ENCODE results near the gene ZNF211. TPM values are rescaled to one million over a fixed set of nuclear protein-coding genes. Genes with fewer than 3 reads are reported as not detected.

ZNF211 gene
- total RNA-seq, 2 donors from 2014 or later = 9.5 to 11.1 TPM

DNA sequence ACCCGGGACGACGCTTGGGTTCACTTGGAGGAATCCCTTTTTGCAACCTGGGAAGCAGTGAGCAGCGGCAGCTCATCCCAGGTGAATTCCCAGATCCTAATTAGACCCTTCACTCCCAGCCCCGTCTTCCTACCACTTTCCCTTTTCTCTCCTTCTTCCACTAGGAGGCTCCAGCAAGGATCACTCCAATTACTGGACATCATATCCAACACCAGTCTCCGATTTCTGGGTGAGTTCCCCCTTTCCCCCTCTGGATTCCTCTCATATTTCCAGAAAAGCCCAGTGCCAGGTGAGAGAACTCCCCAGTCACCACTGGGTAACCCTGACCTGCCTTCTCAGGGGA, 18.7 kb downstream of the ZNF211 start:
- no peak for ATAC-seq
- DNase-seq = no peak
- intact Hi-C loops (cut with DNase I) = no loop called here

DNA sequence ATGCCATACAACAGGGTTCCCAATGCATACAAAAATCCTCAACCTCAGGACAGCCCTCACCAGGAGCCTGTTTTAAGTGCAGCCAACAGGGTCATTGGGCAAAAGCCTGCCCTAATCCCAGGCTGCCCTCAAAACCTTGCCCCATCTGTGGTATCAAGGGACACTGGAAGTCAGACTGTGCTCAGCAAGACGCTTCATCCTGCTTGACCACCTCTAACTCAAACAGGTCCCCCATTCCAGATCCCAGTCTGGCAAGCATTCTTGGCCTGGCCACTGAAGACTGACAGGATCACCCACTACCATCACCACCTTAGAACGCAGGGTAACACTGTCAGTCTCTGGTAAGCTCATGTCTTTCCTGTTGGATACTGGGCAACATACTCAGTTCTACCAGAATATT, 20.7 kb downstream of the ZNF211 start:
- DNase-seq (no peak), ATAC-seq (no peak)
- intact Hi-C loops (cut with DNase I) = no loop called here

DNA sequence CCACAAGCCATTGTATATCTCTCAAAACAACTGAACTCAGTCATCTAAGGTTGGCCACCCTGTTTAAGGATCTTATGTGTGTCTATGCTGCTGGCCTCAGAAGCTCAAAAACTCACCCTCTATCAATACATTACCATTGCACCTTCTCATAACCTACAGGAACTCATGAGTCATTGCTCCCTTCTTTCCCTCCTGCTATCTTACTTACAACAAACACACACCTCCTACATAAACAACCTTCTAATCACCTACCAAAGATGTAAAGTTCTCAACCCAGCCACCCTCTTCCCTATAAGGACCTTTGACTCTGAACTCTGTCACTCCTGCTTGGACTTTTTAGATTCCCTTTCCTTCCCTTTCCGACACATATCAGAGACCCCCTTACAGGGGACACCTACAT, 22.5 kb downstream of the ZNF211 start:
- ATAC-seq (no peak), DNase-seq (no peak)
- intact Hi-C loops (cut with DNase I) = no loop called here

DNA sequence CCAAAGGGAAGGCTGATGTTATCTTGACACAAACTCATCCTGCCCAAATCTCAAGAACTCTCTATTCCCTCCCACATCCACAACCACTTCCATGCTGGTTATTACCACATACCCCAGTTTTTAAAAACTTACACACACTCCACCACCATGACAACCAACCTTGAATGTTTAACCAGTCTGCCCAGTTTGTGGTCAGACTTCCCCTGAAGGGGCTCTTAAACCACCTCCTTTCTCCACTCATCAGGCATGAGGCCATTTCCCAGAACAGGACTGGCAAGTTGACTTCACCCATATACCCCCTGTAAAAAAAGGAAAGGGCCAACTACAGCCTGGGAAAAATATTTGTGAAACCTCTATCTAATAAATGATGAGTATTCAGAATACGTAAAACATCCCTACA, 23.4 kb downstream of the ZNF211 start:
- DNase-seq (no peak), ATAC-seq (no peak)
- intact Hi-C loops (cut with DNase I) = no loop called here

DNA sequence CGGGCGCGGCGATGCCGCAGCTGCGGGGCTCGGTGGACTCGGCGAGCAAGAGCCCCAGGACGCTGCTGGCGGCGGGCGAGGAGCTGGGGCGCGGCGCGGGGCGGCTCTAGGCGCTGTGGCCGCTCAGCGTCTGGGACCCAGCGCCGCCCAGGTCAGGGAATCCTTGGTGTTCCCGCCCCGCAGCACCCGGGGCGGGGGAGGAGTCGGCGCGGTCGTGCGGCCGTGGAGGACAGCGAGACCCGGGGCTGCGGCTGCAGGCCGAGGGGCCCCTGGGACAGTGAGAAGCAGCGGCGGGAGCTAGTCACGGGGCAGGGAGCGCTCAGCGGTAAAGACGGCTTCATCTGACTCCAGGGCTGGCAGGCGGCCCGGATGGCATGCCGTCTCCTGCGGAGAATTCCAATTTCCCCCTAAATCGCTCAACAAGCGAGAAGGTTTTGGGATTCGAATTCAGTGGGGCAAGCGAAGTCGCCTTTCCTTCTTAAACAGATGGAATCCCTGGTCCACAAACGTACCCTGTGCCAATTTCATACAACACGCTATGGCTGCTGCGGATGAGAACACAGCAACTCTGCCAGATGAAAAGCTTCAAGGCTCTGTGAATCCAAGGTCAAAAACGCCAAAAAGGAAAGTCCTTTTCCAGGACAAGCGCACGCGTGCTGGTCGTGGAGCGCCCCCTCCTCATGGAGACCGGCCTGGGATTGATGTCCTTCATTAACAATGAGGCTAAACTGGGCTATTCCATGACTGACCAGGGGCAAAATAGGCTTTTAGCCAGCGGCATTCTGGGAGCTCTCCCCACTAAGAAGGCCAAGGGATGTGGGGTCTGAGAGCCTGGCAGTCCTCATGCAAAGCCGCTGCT, 31.5 kb downstream of the ZNF211 start:
- DNase-seq (peak; percentile 68), ATAC-seq (peak; percentile 91 to 98)
- intact Hi-C loops (cut with DNase I) = no loop called here

DNA sequence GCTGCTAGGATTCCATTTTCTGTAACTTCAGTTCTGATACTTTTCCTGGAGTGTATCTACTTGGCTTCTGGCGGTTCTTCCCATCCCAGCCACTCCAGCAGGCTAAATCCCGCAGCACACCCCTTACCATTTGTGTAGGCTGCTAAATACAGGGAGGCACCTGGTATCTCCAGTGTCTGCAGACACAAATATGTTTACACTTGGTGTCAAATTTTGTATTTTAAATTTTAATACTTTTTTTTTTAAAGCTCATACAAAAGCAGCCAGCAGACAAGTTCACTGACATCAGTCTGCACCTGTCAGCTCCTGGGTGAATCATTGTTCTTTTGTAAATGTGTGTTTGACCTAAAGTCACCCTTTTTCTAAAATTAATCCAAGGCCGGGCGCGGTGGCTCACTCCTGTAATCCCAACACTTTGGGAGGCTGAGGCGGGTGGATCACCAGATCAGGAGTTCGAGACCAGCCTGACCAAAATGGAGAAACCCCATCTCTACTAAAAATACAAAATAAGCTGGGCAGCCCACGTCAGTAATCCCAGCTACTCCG, 32.4 kb downstream of the ZNF211 start:
- DNase-seq (no peak), ATAC-seq (no peak)
- intact Hi-C loops (cut with DNase I) = no loop called here

DNA sequence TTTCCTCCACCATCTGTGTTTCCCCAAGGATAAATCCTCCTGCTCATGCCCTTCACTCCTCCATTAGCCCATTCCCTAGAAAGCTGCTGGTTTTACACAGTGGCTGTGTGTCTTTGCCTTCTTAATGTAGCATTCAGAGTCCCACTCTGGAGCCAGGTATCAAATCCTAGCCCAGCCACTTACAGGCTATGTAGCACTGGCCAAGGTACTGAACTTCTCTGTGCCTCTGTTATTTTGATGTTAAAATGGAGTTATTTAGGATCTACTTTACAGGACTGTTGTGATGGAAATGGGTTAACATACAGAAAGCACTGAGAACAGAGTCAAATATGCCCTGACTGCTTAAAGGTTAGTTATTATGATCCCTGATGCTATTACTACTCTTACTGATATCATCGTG, 34.3 kb downstream of the ZNF211 start:
- no peak for DNase-seq

DNA sequence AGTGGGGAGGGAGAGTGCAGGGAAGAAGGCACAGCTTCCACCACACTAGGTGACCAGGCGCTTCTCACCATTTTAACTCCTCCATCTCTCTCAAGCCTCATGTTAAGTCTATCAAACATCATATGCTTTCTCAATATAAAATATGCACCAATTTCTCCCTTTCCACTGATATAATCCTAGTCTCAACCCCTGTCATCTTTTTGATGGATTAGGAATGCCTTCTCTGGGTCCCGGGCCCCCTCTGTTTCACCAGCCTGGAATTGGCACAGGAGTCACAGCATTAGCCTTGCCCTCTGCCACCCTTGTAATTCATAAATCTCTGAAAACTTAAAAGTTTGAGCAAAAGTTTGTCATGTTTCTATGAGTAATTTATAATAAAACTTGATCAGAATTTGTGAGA, 35.7 kb downstream of the ZNF211 start, which contains the start of gene ZSCAN4:
ZSCAN4 (plus strand) TSS at position 301 of the 400 bp plus-strand sequence. CDS start 7,211 bp downstream, outside the sequence.
- intact Hi-C loops (cut with DNase I) = no loop called here
- no peak for DNase-seq

More for the DNA sequence above, 34.3 kb downstream of the ZNF211 start:
- intact Hi-C loops (cut with DNase I) = no loop called here
- ATAC-seq = no peak

DNA sequence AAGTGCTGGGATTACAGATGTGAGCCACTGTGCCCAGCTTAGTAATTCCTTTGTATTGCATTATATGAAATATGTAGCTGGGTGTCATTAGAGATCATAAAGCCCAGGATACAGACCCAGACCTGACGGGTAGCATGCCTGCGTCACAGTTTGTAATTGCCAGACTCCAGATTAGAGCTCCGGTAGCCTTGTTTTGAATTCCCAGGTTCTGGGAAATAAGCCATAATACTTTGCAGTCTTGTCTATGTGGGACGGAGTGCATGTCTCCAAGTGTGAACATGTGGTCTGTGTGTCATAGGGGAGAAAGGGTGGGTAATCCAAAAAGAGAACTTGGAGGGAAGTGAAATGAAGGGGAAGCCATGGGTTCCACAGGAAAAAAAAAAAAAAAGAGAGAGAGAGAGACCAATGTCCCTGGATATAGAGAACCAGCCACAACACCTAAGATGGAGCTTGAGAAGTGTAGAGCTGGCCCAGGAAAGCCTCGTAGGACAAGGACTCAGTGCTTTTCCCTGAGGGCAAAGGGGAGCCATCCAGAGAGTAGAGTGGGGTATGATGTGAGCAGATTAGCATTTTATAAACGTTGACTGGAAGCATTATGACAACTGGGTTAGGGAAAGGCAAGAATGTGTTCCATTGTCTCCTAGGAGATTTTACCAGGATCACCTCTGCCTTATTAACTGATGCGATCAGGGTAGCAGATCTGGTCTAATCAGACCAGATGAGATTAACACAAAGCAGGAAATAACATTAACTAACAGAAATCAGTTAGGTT, 38.3 kb downstream of the ZNF211 start:
- intact Hi-C loops (cut with DNase I) = no loop called here

More for the DNA sequence above, 35.7 kb downstream of the ZNF211 start, which contains the start of gene ZSCAN4:
- no peak for ATAC-seq

DNA sequence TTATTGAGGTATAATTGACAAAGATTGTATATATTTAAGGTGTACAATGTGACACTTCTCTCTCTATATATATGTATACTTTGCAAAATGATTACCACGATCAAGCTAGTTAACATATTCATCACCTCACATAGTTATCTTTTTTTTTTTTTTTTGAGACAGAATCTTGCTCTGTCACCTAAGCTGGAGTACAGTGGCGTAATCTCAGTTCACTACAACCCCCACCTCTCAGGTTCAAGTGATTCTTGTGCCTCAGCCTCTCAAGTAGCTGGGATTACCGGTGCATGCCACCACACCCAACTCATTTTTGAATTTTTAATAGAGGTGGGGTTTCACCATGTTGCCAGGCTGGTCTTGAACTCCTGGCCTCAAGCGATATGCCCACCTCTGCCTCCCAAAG, 39.5 kb downstream of the ZNF211 start:
- DNase-seq = no peak
- intact Hi-C loops (cut with DNase I) = no loop called here
- ATAC-seq = no peak

More for the DNA sequence above, 38.3 kb downstream of the ZNF211 start:
- no peak for ATAC-seq
- no peak for DNase-seq

DNA sequence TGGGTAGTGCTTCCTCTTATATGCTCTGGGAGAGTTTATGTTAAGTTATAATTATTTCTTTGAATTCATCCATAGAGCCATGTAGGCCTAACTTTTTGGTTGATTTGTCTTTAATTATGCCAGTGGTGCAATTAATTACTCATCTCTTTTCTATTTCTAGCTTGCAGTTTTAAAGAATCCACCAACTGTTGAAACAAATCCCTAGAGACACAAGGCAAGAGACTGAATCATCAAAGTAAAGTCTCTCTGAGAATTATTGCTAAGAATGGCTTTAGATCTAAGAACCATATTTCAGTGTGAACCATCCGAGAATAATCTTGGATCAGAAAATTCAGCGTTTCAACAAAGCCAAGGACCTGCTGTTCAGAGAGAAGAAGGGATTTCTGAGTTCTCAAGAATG, 42.9 kb downstream of the ZNF211 start:
- intact Hi-C loops (cut with DNase I) = no loop called here
- DNase-seq (no peak), ATAC-seq (no peak)

DNA sequence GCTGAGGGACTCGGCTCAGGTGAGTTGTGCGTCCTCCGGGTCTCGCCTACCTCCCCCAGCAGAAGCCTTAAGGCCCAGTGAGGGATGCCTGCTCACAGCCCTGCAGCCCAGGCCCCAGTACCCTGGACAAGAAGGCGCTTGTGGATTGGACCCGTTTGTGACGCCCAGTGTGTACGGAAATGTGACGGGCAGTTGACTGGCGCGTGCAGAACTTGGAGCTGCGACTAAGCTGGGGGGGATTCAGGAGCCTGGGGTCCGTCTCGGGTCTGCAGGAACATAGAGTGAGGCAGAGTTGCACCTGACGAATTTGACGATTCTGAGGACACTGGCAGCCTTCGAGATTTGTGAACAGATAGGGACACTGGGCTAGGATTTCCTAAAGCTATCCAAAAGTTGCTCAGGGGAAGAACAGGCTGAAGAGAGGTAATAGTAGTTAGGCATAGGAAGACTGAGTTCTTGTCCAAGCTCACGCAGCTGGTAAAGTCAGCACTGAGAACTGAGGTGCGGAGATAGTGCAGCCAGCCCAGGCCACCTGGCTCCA, 49.3 kb downstream of the ZNF211 start:
- DNase-seq (no peak), ATAC-seq (no peak)
- intact Hi-C loops (cut with DNase I) = no loop called here

DNA sequence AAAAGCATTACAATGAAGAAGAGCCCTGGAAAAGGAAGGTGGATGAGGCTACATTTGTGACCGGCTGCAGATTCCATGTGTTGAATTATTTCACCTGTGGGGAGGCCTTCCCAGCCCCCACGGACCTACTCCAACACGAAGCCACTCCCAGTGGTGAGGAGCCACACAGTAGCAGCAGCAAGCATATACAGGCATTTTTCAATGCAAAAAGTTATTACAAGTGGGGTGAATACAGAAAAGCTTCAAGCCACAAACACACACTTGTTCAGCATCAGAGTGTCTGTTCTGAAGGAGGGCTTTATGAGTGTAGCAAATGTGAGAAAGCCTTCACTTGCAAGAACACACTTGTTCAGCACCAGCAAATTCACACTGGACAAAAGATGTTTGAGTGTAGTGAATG, 53.8 kb downstream of the ZNF211 start:
- intact Hi-C loops (cut with DNase I) = no loop called here
- no peak for ATAC-seq
- no peak for DNase-seq

DNA sequence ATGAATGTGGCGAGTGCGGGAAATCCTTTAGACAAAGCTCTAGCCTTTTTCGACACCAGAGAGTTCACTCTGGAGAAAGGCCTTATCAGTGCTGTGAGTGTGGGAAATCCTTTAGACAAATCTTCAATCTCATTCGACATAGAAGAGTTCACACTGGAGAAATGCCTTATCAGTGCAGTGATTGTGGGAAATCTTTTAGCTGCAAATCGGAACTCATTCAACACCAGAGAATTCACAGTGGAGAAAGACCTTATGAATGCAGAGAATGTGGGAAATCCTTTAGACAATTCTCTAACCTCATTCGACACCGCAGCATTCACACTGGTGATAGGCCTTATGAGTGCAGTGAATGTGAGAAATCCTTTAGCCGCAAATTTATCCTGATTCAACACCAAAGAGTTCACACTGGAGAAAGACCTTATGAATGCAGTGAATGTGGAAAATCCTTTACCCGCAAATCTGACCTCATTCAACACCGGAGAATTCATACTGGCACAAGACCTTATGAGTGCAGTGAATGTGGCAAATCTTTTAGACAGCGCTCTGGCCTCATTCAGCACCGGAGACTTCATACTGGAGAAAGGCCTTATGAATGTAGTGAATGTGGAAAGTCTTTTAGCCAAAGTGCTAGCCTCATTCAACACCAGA, 54.5 kb downstream of the ZNF211 start:
- no peak for DNase-seq
- ATAC-seq = no peak
- intact Hi-C loops (cut with DNase I) = no loop called here

DNA sequence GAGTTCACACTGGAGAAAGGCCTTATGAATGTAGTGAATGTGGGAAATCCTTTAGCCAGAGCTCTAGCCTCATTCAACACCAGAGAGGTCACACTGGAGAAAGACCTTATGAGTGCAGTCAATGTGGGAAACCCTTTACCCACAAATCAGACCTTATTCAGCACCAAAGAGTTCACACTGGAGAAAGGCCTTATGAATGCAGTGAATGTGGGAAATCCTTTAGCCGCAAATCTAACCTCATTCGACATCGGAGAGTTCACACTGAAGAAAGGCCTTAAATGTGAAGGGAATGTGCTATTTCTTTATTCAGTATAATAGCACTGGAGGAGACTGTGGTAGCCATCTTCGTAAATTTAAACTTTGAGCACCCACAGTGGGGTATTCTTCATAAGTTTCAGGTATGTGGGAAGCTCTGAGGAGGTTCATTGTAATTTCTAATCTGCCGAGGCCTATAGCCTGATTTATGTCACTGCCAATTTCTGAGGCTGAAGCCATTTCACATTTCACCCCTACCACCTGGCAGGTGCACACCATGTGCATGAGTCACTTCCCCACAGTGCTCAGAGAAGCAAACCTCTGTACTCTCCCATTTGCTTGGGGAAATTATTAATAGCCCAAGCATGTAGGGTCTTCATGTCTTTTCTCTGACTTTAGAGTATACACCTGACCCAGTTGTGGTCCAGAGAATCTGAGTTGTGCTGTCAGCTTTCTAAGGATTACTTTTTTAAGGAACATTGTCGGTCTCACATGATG, 55.2 kb downstream of the ZNF211 start:
- intact Hi-C loops (cut with DNase I) = no loop called here
- ATAC-seq (no peak), DNase-seq (no peak)

DNA sequence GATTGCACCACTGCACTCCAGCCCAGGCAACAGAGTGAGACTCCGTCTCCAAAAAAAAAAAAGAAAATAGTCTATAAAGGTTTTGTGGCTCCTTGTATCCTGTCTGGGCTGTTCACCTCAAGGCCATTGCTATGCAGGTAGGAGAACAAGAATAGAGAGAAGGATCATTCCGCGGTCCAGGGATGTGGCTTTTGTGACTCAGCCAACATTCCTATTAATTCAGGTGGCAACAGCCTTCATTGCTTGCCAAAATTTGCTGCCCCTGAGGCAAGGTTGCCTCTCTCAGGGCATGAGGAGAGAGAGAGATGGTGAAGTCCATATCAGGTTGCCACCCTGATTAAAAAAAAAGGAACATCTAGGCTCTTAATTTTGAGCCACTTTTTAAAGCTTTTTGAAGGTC, 56.8 kb downstream of the ZNF211 start:
- intact Hi-C loops (cut with DNase I) = no loop called here
- no peak for ATAC-seq
- no peak for DNase-seq
